CD4-positive, alpha-beta T cell treated with Interleukin-15 for 1 hour (primary cell): ENCODE data around the gene L3MBTL2.
"Not testable (repeated sequence)": the region's sequence is repeated elsewhere in the genome, so short reads cannot be mapped to it uniquely, and the experiment has no call there.

Experiments used
- DNase-seq: peaks from one replicate; pipeline ENCODE4 v3.0.0-alpha.2; 2020

The L3MBTL2 gene

GRCh38 chr22:41242396-41243117, 37.4 kb downstream of the L3MBTL2 start:
- DNase-seq = no peak

- no peak for DNase-seq
Observed at GRCh38 chr22:41243361-41243760, 38.2 kb downstream of the L3MBTL2 start.

GRCh38 chr22:41245917-41246499, 40.9 kb downstream of the L3MBTL2 start:
- DNase-seq = no peak

- DNase-seq = no peak
Observed at GRCh38 chr22:41247703-41248102, 42.6 kb downstream of the L3MBTL2 start.

- DNase-seq = no peak
Observed at GRCh38 chr22:41248314-41248713, 43.2 kb downstream of the L3MBTL2 start.

- no peak for DNase-seq
Observed at GRCh38 chr22:41248758-41249157, 43.6 kb downstream of the L3MBTL2 start.

GRCh38 chr22:41249442-41249841, 44.3 kb downstream of the L3MBTL2 start:
- no peak for DNase-seq

- DNase-seq = no peak
Observed at GRCh38 chr22:41250127-41250526, 45.0 kb downstream of the L3MBTL2 start.

- no peak for DNase-seq
Observed at GRCh38 chr22:41252365-41252764, 47.3 kb downstream of the L3MBTL2 start.

GRCh38 chr22:41254230-41254629, 49.1 kb downstream of the L3MBTL2 start:
- no peak for DNase-seq

GRCh38 chr22:41256254-41257253, 51.4 kb downstream of the L3MBTL2 start:
- no peak for DNase-seq

GRCh38 chr22:41257696-41258095, 52.6 kb downstream of the L3MBTL2 start:
- no peak for DNase-seq

GRCh38 chr22:41259756-41260155, 54.6 kb downstream of the L3MBTL2 start:
- not testable (repeated sequence) for DNase-seq

- DNase-seq = no peak
Observed at GRCh38 chr22:41260871-41261270, 55.8 kb downstream of the L3MBTL2 start.

- DNase-seq = no peak
Observed at GRCh38 chr22:41261541-41262249, 56.6 kb downstream of the L3MBTL2 start.

- no peak for DNase-seq
Observed at GRCh38 chr22:41262250-41262765, 57.2 kb downstream of the L3MBTL2 start.

GRCh38 chr22:41263704-41264103, 58.6 kb downstream of the L3MBTL2 start:
- no peak for DNase-seq

GRCh38 chr22:41264408-41264941, 59.4 kb downstream of the L3MBTL2 start:
- DNase-seq = no peak

GRCh38 chr22:41267958-41268357, 62.8 kb downstream of the L3MBTL2 start:
- DNase-seq = no peak

- no peak for DNase-seq
Observed at GRCh38 chr22:41271787-41272186, 66.7 kb downstream of the L3MBTL2 start.

GRCh38 chr22:41273128-41273527, 68.0 kb downstream of the L3MBTL2 start:
- no peak for DNase-seq

- DNase-seq = no peak
Observed at GRCh38 chr22:41274856-41275255, 69.7 kb downstream of the L3MBTL2 start.
